ENCODE measurements around the gene BIRC3. TPM values are rescaled to one million over a fixed set of nuclear protein-coding genes. Genes with fewer than 3 reads are reported as not detected.
"Not testable (repeated sequence)": the region's sequence is repeated elsewhere in the genome, so short reads cannot be mapped to it uniquely, and the experiment has no call there.

BIRC3 gene
- total and polyA plus RNA-seq, 12 donors = 1.1 to 16.5 (median 5.4) TPM

GRCh38 chr11:102331341-102331740 lies 14.1 kb downstream of the BIRC3 start:
- WGBS, 2 donors = 86 to 88% methylated on average over 2 of the region's 2 CpGs
- no peaks in the 10 kb centered on the region for H3K9me3 ChIP-seq
- intact Hi-C loops (cut with DNase I) = loop anchor here in 2 of 10 donors (10.0 kb wide), 2 partner anchors 47 to 333 kb away; no protein-coding TSS in a partner anchor
- no peak for ATAC-seq
- no peaks in the 10 kb centered on the region for H3K4me1 ChIP-seq
- no peak overlapping the region for H3K4me3 ChIP-seq
- TF ChIP-seq CTCF (IDR thresholded peaks at IDR 0.05) = no peak
- H3K36me3 ChIP-seq = peaks cover 0 to 100% (median 3%) of the 10 kb centered on the region in 9 donors
- H3K27me3 ChIP-seq = no peaks in the 10 kb centered on the region
- H3K27ac ChIP-seq = no peak overlapping the region
- DNase-seq = no peak

- WGBS, 2 donors = 92 to 96% methylated on average over 1 of the region's 1 CpG
- H3K9me3 ChIP-seq = no peaks in the 10 kb centered on the region
- no peak overlapping the region for H3K27ac ChIP-seq
- DNase-seq (no peak), ATAC-seq (no peak)
- no peak for TF ChIP-seq CTCF (IDR thresholded peaks at IDR 0.05)
- intact Hi-C loops (cut with DNase I) = loop anchor here in 2 of 10 donors (10.0 kb wide), 2 partner anchors 48 to 332 kb away; no protein-coding TSS in a partner anchor
- H3K4me3 ChIP-seq = no peak overlapping the region
- no peaks in the 10 kb centered on the region for H3K4me1 ChIP-seq
- H3K27me3 ChIP-seq = no peaks in the 10 kb centered on the region
- H3K36me3 ChIP-seq = peaks cover 0 to 100% (median 6%) of the 10 kb centered on the region in 9 donors
Observed at GRCh38 chr11:102332611-102332994, 15.3 kb downstream of the BIRC3 start.

GRCh38 chr11:102338479-102339010 lies 21.3 kb downstream of the BIRC3 start:
- no peaks in the 10 kb centered on the region for H3K9me3 ChIP-seq
- peaks cover 0 to 53% (median 6%) of the 10 kb centered on the region in 9 donors for H3K36me3 ChIP-seq
- TF ChIP-seq CTCF (IDR thresholded peaks at IDR 0.05) = no peak
- H3K27me3 ChIP-seq = no peaks in the 10 kb centered on the region
- H3K4me1 ChIP-seq = no peaks in the 10 kb centered on the region
- DNase-seq (no peak), ATAC-seq (no peak)
- intact Hi-C loops (cut with DNase I) = loop anchor here in 2 of 10 donors (10.0 kb wide), 2 partner anchors 54 to 326 kb away; no protein-coding TSS in a partner anchor
- no peak overlapping the region for H3K4me3 ChIP-seq
- no peak overlapping the region for H3K27ac ChIP-seq

GRCh38 chr11:102341311-102341710 lies 24.0 kb downstream of the BIRC3 start:
- WGBS, 2 donors = 84% methylated on average over 7 of the region's 7 CpGs
- DNase-seq = not testable (repeated sequence)

GRCh38 chr11:102341844-102342318 lies 24.6 kb downstream of the BIRC3 start:
- Histone ChIP-seq H3K4me1 (peaks cover 0 to 12% (median 8%) of the 10 kb centered on the region in 9 donors), H3K27me3 (no peaks in the 10 kb centered on the region), H3K36me3 (peaks cover 0 to 20% (median 6%) of the 10 kb centered on the region in 9 donors), H3K9me3 (no peaks in the 10 kb centered on the region), H3K27ac (no peak overlapping the region), H3K4me3 (no peak overlapping the region)
- 17 to 21% methylated on average over 1 of the region's 1 CpG for WGBS, 2 donors
- intact Hi-C loops (cut with DNase I) = loop anchor here (1.0 to 5.0 kb wide), 7 partner anchors 50 to 325 kb away; no protein-coding TSS in a partner anchor
- peak; percentile 43 to 74 (median 63) for ATAC-seq
- TF ChIP-seq CTCF (IDR thresholded peaks at IDR 0.05) = peak; percentile 58 to 88 (median 83)
- peak; percentile 24 to 82 for DNase-seq

More at GRCh38 chr11:102341311-102341710, 24.0 kb downstream of the BIRC3 start:
- H3K27me3 ChIP-seq, H3K27ac ChIP-seq, ATAC-seq, H3K9me3 ChIP-seq, H3K4me3 ChIP-seq: not testable (repeated sequence)
- intact Hi-C loops (cut with DNase I) = loop anchor here (1.0 to 5.0 kb wide), 6 partner anchors 49 to 326 kb away; no protein-coding TSS in a partner anchor
- peaks cover 0 to 25% (median 6%) of the 10 kb centered on the region in 9 donors for H3K36me3 ChIP-seq
- H3K4me1 ChIP-seq = peaks cover 0 to 12% (median 8%) of the 10 kb centered on the region in 9 donors
